Stimulated activated CD4-positive, alpha-beta T cell treated with anti-CD3 and anti-CD28 coated beads, Interleukin-12 subunit alpha, Interleukin-12 subunit beta, amount 100 ng/mL, for 48 hours (primary cell): ENCODE measurements around the gene SLC39A2.

ENCODE experiments used
- DNase-seq, 3 donors: peaks; one replicate each; pipeline ENCODE4 v3.0.0-alpha.2; 2020; ENCODE audit warnings: low read depth in 2 of 3, low spot score in 1 of 3

Gene SLC39A2

DNA sequence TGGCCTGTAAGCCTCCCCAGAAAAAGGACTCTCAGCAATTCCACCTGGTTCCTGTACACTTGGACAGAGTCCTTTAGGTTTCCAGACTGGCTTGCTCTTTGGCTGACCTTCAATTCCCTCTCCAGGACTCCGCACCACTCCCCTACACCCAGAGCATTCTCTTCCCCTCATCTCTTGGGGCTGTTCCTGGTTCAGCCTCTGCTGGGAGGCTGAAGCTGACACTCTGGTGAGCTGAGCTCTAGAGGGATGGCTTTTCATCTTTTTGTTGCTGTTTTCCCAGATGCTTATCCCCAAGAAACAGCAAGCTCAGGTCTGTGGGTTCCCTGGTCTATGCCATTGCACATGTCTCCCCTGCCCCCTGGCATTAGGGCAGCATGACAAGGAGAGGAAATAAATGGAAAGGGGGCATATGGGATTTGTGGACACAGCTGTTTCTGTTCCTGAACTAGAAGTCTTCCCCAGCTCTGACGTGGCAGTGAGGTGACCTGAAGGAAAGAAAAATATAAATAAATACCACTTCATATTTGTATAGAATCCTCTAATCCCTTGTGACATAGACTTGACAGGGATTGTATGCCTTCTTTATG lies 44.4 kb downstream of the SLC39A2 start:
- no peak for DNase-seq

DNA sequence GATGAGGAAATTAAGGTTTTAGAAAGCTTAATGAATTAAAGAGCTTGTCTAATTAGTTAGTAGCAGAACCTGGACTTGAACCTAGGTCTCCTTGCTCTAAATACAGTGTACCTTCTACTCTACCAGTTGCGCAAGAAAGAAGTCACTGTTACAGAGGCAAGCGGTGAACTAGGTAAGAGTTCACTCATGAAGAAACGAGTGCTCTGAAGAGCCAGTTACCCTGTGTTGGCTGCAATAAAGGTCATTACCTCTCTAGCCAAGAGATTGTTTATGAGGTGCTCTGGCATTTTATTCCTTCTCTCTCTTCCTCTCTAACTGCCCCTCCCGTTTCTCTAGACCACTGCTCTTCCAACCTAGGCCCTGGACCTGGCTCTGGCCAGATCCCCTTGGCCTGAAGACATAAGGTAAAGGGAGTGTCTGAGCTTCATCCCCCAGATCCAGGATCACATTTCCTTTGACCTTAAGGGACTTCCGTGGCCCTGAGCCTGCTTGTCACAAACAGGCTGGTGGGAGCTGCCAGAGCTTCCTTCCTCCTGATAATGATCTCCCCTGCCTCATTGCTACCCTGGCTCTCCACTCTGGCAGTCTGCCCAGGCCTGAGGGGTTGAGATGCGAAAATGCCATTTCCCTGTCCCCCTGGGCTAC lies 45.0 kb downstream of the SLC39A2 start:
- no peak for DNase-seq

DNA sequence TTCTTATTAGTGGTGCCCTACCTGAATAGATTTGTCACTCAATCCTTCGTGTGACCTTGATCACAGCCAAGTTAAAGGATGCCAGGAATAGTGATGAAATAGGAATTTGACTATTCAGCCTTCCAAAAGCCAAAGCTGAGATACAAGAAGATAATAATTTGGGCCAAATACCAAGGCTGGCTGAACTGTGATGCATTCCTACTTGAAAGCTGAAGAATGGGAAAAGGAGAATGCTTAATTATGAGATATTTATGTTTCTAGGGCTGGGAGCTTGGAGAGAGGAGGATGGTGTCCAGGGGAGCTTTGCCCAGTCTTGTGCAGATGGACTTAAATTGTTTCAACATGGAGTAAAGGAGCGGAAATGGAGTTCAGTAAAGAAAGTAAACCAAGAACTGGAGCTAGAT lies 48.3 kb downstream of the SLC39A2 start:
- DNase-seq = no peak

DNA sequence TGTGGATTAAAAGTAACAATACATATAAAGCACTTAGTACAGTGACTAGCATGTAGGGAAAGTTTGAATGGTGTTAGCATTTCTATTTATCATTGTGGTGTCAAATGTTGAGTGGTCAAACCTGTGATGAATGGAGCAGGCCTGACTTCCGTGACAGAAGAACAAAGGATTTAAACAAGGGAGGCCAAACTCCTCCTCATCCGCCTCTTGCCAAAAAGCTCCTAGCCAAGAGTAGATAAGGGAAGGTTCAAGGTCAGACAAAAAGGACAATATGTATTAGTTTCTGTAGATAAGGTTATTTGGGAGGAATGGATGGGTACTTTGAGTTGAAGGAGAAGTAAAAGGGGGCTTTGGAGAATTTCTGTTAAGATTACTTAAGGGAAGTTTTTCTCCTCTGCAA lies 49.5 kb downstream of the SLC39A2 start:
- DNase-seq = no peak

DNA sequence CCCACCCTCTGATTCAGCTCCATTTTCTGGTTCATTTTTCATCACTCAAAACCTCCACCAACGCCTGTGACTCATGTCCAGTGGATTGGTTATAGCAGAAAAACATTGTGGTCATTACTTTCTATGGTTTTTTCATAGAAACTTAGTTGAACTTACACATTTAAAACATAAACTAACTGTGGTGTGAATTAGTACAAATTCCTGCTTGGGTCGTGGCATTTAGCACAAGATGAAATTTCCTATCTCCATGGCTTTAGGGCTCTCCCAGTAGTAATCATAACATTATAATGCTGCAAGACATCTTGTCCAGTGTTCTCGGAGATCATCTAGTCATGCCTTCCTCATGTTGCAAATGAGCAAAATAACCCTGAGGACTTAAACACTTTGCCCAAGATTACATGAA lies 50.2 kb downstream of the SLC39A2 start:
- DNase-seq = no peak

DNA sequence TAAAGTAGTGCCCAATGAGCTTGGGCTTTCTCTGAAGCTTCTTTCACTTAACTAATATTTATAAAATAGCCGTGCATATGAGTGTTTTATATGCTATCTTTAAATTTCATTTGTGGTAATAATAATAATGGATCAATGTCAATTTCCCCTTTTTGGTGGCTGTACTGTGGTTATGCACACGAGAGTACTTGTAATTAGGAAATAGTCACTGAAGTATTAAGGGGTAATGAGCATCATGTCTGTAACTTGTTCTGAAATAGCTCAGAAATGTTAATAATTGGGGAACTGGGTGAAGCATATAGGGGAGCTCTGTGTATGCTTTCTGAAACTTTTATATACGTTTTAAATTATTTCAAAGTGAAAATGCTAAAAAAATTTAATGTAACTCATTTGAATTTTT lies 51.5 kb downstream of the SLC39A2 start:
- no peak for DNase-seq
